K562 (cell line): ENCODE measurements around the gene TANC1. TPM values are rescaled to one million over a fixed set of nuclear protein-coding genes. Genes with fewer than 3 reads are reported as not detected.
A peak's percentile ranks its signal among the peaks of the same experiment; 100 is the strongest.

Source experiments
- DPF2 ChIP-seq: fragments of 450-650 bp; IDR thresholded peaks from 2 replicates; pipeline ENCODE4 v1.6.1; 2016
- SOX6 ChIP-seq: fragments of 450-650 bp; IDR thresholded peaks from 2 replicates; pipeline ENCODE4 v1.6.1; 2014; ENCODE audit warnings: mild to moderate bottlenecking
- ZNF197 ChIP-seq: fragments of 200-800 bp; sonication (Bioruptor generic); IDR thresholded peaks from 2 replicates; pipeline ENCODE4 v1.6.1; 2016; ENCODE audit warnings: low read depth, missing genetic modification characterization, missing compliant biosample characterization
- ZNF354B ChIP-seq: fragments of 250-450 bp; sonication (Bioruptor Pico); IDR thresholded peaks from 2 replicates; pipeline ENCODE4 v1.4.0; 2020
- polyA plus RNA-seq, 8 experiments: library from polyadenylated mRNA; depleted of rRNA in 4 of 8; stranded (reverse) in 5 of 8; unstranded in 3 of 8; fragments of >200 nt; fragmentation: Nextera tagmentation in 2 of 8; fragmentation: Illumina TruSeq in 1 of 8; extraction: Ambion mirVana in 2 of 8; extraction: Trizol in 1 of 8; gene quantifications; 2 replicates each; pipeline versions ENCODE4 v1.2.1 to v1.2.3, GENCODE V29; 2011 to 2014; ENCODE audit warnings: inconsistent platforms in 1 of 8, missing spikeins in 1 of 8
- total RNA-seq, 7 experiments: library from RNA; depleted of rRNA in 6 of 7; stranded (reverse); fragments of >200 nt in 6 of 7; fragmentation: Illumina TruSeq in 2 of 7; extraction: Trizol in 2 of 7; gene quantifications; 2 replicates each; pipeline versions ENCODE4 v1.2.1 to v1.2.3, GENCODE V29; 2011 to 2021; ENCODE audit warnings: low replicate concordance in 1 of 7
- TF ChIP-seq, protein P1 (sequence below): fragments of 450-650 bp; IDR thresholded peaks from 2 replicates; pipeline ENCODE4 v1.6.1; 2016; ENCODE audit warnings: mild to moderate bottlenecking, moderate library complexity
- TF ChIP-seq, protein P2 (sequence below): IDR thresholded peaks from 3 replicates; pipeline ENCODE4 v1.6.1; 2011; ENCODE audit warnings: borderline replicate concordance, mild to moderate bottlenecking; ENCODE audit not compliant: insufficient read length, insufficient read depth
- TF ChIP-seq, protein P3 (sequence below): fragments of 200-800 bp; sonication (Bioruptor generic); IDR thresholded peaks from 2 replicates; pipeline ENCODE4 v1.6.1; 2017; ENCODE audit warnings: missing genetic modification characterization, missing compliant biosample characterization
- TF ChIP-seq, protein P4 (sequence below): fragments of 200-800 bp; sonication (Bioruptor generic); IDR thresholded peaks from 2 replicates; pipeline ENCODE4 v1.6.1; 2016; ENCODE audit warnings: missing genetic modification characterization, missing compliant biosample characterization

TANC1 gene
- total and polyA plus RNA-seq, 9 of the 15 experiments (the other 6 are each of a cell fraction or from before 2014, with no cell fraction given), result under 0.01 to 0.20 (median 0.07) TPM; not detected in 1

DNA sequence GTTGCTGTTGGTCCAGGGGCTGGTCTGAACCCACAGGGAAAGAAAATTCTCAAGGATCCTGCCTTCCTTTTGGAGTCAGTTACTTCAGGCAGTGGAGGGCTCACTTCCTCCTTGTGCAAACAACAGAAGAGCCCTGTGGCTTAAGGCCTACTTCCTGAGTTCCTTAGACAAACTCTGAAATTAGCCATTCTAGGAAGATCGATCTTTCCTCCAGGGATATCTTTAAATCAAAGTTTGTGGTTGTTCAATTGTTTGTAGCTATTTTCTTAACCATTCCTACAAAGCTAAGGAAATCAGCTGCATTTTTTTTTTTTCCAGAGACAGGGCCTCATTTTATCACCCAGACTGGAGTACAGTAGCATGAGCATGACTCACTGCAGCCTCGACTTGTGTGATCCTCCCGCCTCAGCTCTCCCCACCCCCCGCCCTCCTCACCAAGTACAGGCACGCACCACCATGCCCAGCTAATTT is 156.0 kb downstream of the TANC1 start (continued):
- TF ChIP-seq, protein P1, sequence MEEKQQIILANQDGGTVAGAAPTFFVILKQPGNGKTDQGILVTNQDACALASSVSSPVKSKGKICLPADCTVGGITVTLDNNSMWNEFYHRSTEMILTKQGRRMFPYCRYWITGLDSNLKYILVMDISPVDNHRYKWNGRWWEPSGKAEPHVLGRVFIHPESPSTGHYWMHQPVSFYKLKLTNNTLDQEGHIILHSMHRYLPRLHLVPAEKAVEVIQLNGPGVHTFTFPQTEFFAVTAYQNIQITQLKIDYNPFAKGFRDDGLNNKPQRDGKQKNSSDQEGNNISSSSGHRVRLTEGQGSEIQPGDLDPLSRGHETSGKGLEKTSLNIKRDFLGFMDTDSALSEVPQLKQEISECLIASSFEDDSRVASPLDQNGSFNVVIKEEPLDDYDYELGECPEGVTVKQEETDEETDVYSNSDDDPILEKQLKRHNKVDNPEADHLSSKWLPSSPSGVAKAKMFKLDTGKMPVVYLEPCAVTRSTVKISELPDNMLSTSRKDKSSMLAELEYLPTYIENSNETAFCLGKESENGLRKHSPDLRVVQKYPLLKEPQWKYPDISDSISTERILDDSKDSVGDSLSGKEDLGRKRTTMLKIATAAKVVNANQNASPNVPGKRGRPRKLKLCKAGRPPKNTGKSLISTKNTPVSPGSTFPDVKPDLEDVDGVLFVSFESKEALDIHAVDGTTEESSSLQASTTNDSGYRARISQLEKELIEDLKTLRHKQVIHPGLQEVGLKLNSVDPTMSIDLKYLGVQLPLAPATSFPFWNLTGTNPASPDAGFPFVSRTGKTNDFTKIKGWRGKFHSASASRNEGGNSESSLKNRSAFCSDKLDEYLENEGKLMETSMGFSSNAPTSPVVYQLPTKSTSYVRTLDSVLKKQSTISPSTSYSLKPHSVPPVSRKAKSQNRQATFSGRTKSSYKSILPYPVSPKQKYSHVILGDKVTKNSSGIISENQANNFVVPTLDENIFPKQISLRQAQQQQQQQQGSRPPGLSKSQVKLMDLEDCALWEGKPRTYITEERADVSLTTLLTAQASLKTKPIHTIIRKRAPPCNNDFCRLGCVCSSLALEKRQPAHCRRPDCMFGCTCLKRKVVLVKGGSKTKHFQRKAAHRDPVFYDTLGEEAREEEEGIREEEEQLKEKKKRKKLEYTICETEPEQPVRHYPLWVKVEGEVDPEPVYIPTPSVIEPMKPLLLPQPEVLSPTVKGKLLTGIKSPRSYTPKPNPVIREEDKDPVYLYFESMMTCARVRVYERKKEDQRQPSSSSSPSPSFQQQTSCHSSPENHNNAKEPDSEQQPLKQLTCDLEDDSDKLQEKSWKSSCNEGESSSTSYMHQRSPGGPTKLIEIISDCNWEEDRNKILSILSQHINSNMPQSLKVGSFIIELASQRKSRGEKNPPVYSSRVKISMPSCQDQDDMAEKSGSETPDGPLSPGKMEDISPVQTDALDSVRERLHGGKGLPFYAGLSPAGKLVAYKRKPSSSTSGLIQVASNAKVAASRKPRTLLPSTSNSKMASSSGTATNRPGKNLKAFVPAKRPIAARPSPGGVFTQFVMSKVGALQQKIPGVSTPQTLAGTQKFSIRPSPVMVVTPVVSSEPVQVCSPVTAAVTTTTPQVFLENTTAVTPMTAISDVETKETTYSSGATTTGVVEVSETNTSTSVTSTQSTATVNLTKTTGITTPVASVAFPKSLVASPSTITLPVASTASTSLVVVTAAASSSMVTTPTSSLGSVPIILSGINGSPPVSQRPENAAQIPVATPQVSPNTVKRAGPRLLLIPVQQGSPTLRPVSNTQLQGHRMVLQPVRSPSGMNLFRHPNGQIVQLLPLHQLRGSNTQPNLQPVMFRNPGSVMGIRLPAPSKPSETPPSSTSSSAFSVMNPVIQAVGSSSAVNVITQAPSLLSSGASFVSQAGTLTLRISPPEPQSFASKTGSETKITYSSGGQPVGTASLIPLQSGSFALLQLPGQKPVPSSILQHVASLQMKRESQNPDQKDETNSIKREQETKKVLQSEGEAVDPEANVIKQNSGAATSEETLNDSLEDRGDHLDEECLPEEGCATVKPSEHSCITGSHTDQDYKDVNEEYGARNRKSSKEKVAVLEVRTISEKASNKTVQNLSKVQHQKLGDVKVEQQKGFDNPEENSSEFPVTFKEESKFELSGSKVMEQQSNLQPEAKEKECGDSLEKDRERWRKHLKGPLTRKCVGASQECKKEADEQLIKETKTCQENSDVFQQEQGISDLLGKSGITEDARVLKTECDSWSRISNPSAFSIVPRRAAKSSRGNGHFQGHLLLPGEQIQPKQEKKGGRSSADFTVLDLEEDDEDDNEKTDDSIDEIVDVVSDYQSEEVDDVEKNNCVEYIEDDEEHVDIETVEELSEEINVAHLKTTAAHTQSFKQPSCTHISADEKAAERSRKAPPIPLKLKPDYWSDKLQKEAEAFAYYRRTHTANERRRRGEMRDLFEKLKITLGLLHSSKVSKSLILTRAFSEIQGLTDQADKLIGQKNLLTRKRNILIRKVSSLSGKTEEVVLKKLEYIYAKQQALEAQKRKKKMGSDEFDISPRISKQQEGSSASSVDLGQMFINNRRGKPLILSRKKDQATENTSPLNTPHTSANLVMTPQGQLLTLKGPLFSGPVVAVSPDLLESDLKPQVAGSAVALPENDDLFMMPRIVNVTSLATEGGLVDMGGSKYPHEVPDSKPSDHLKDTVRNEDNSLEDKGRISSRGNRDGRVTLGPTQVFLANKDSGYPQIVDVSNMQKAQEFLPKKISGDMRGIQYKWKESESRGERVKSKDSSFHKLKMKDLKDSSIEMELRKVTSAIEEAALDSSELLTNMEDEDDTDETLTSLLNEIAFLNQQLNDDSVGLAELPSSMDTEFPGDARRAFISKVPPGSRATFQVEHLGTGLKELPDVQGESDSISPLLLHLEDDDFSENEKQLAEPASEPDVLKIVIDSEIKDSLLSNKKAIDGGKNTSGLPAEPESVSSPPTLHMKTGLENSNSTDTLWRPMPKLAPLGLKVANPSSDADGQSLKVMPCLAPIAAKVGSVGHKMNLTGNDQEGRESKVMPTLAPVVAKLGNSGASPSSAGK, result peak; percentile 90
- TF ChIP-seq ZNF197 (peak; percentile 58; the same call in 1 of the 2 replicates), ZNF354B (CRISPR knock-in tag) (no peak), SOX6 (peak; percentile 38; the same call in 1 of the 2 replicates), DPF2 (peak; percentile 89)
- TF ChIP-seq, protein P2, sequence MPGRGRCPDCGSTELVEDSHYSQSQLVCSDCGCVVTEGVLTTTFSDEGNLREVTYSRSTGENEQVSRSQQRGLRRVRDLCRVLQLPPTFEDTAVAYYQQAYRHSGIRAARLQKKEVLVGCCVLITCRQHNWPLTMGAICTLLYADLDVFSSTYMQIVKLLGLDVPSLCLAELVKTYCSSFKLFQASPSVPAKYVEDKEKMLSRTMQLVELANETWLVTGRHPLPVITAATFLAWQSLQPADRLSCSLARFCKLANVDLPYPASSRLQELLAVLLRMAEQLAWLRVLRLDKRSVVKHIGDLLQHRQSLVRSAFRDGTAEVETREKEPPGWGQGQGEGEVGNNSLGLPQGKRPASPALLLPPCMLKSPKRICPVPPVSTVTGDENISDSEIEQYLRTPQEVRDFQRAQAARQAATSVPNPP, result no peak
- TF ChIP-seq, protein P3, sequence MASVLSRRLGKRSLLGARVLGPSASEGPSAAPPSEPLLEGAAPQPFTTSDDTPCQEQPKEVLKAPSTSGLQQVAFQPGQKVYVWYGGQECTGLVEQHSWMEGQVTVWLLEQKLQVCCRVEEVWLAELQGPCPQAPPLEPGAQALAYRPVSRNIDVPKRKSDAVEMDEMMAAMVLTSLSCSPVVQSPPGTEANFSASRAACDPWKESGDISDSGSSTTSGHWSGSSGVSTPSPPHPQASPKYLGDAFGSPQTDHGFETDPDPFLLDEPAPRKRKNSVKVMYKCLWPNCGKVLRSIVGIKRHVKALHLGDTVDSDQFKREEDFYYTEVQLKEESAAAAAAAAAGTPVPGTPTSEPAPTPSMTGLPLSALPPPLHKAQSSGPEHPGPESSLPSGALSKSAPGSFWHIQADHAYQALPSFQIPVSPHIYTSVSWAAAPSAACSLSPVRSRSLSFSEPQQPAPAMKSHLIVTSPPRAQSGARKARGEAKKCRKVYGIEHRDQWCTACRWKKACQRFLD (CRISPR knock-in tag), result peak; percentile 83; the same call in 1 of the 2 replicates
- TF ChIP-seq, protein P4, sequence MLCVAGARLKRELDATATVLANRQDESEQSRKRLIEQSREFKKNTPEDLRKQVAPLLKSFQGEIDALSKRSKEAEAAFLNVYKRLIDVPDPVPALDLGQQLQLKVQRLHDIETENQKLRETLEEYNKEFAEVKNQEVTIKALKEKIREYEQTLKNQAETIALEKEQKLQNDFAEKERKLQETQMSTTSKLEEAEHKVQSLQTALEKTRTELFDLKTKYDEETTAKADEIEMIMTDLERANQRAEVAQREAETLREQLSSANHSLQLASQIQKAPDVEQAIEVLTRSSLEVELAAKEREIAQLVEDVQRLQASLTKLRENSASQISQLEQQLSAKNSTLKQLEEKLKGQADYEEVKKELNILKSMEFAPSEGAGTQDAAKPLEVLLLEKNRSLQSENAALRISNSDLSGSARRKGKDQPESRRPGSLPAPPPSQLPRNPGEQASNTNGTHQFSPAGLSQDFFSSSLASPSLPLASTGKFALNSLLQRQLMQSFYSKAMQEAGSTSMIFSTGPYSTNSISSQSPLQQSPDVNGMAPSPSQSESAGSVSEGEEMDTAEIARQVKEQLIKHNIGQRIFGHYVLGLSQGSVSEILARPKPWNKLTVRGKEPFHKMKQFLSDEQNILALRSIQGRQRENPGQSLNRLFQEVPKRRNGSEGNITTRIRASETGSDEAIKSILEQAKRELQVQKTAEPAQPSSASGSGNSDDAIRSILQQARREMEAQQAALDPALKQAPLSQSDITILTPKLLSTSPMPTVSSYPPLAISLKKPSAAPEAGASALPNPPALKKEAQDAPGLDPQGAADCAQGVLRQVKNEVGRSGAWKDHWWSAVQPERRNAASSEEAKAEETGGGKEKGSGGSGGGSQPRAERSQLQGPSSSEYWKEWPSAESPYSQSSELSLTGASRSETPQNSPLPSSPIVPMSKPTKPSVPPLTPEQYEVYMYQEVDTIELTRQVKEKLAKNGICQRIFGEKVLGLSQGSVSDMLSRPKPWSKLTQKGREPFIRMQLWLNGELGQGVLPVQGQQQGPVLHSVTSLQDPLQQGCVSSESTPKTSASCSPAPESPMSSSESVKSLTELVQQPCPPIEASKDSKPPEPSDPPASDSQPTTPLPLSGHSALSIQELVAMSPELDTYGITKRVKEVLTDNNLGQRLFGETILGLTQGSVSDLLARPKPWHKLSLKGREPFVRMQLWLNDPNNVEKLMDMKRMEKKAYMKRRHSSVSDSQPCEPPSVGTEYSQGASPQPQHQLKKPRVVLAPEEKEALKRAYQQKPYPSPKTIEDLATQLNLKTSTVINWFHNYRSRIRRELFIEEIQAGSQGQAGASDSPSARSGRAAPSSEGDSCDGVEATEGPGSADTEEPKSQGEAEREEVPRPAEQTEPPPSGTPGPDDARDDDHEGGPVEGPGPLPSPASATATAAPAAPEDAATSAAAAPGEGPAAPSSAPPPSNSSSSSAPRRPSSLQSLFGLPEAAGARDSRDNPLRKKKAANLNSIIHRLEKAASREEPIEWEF (CRISPR knock-in tag), result 0 out of 2 replicates have a peak, but pooled peaks have one; percentile 34
